Left ventricle myocardium inferior (tissue), 1 donor: Measurements from ENCODE around the gene PLXNA4. TPM values are rescaled to one million over a fixed set of nuclear protein-coding genes. Genes with fewer than 3 reads are reported as not detected.

Experiments
- DNase-seq: peaks from one replicate; pipeline ENCODE4 v3.0.0-alpha.2; 2020
- H3K27ac ChIP-seq: fragments of 200-600 bp; replicated peaks from 2 replicates; pipeline ENCODE4 v1.8.0; 2021
- H3K27me3 ChIP-seq: fragments of 200-600 bp; 2 replicates; pipeline ENCODE4 v1.8.0; 2021; ENCODE audit warnings: low read depth
- H3K36me3 ChIP-seq: fragments of 200-600 bp; 2 replicates; pipeline ENCODE4 v1.8.0; 2021
- H3K4me1 ChIP-seq: fragments of 200-600 bp; 2 replicates; pipeline ENCODE4 v1.8.0; 2021
- H3K4me3 ChIP-seq: fragments of 200-600 bp; 2 replicates; pipeline ENCODE4 v1.8.0; 2021; ENCODE audit warnings: mild to moderate bottlenecking, moderate library complexity
- H3K9me3 ChIP-seq: fragments of 200-600 bp; replicated peaks from 2 replicates; pipeline ENCODE4 v1.8.0; 2021
- intact Hi-C: fragments of 100-400 bp; cut with micrococcal nuclease; formaldehyde crosslinking; loops from one replicate; pipeline ENCODE4 v1.11.0; 2022
- total RNA-seq: library from RNA; stranded (reverse); fragmentation: NEBNext Ultra II Directional; extraction: Animal tissue kit (Norgen Biotek cat#: 25700); gene quantifications from one replicate; pipeline ENCODE4 v1.2.1, GENCODE V29; 2021
- TF ChIP-seq, protein P1 (sequence below): fragments of 200-600 bp; IDR thresholded peaks from 2 replicates; pipeline ENCODE4 v1.8.0; 2021; ENCODE audit warnings: antibody characterized with exemption, mild to moderate bottlenecking, borderline replicate concordance
- donor health status: DM: no; HTN: yes; CAD: no; lungs with severe emphysema.

Gene PLXNA4
- total RNA-seq, 1 donor from 2014 or later, result 18.1 TPM

DNA sequence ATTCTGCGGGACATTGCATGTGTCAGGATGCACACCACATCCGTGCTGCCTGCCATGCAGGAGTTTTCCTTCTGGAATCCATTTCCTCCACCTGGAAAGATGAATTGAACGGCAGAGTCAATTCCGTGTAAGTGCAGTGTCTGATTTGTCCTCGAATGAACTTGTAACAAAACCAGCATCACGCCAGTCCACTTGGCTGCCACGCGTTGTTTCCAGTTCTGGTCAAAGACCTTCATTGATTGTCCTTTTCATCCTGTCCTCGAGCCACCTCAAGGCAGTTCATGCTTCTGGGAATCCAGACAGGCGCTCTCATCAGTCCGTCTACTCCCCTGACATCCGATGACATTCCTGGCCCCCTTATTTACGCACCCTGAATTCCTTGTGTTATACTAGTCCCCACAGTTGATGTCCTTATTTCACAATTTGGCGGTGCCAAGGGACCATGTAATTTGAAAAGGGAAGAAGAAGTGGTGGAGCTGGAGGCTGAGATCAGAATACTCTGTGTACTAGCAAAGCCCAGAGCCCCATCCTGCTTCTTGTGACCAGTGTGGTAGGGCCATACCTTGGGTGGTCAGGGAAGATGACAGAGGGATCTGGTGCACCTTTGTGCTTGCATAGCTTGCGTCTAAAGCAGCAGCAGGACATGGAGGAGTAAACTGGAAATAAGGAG is 502.2 kb downstream of the PLXNA4 start:
- TF ChIP-seq, protein P1, sequence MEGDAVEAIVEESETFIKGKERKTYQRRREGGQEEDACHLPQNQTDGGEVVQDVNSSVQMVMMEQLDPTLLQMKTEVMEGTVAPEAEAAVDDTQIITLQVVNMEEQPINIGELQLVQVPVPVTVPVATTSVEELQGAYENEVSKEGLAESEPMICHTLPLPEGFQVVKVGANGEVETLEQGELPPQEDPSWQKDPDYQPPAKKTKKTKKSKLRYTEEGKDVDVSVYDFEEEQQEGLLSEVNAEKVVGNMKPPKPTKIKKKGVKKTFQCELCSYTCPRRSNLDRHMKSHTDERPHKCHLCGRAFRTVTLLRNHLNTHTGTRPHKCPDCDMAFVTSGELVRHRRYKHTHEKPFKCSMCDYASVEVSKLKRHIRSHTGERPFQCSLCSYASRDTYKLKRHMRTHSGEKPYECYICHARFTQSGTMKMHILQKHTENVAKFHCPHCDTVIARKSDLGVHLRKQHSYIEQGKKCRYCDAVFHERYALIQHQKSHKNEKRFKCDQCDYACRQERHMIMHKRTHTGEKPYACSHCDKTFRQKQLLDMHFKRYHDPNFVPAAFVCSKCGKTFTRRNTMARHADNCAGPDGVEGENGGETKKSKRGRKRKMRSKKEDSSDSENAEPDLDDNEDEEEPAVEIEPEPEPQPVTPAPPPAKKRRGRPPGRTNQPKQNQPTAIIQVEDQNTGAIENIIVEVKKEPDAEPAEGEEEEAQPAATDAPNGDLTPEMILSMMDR, result no peak
- no peak for DNase-seq

More for the DNA sequence above, 502.2 kb downstream of the PLXNA4 start:
- intact Hi-C loops, result no loop called here
- no peak overlapping the region for H3K27ac ChIP-seq
- H3K4me1 ChIP-seq, result peaks cover 20% of the 10 kb centered on the region
- H3K9me3 ChIP-seq, result no peaks in the 10 kb centered on the region
- peaks cover 4% of the 10 kb centered on the region for H3K27me3 ChIP-seq
- no peaks in the 10 kb centered on the region for H3K36me3 ChIP-seq
- no peak overlapping the region for H3K4me3 ChIP-seq
